GM19238 (cell line): ENCODE results near the gene CABLES1.

Experiments
- DNase-seq: peaks from one replicate; pipeline ENCODE4 v3.0.0; 2011; ENCODE audit warnings: low spot score; ENCODE audit not compliant: insufficient read length

The CABLES1 gene

DNA sequence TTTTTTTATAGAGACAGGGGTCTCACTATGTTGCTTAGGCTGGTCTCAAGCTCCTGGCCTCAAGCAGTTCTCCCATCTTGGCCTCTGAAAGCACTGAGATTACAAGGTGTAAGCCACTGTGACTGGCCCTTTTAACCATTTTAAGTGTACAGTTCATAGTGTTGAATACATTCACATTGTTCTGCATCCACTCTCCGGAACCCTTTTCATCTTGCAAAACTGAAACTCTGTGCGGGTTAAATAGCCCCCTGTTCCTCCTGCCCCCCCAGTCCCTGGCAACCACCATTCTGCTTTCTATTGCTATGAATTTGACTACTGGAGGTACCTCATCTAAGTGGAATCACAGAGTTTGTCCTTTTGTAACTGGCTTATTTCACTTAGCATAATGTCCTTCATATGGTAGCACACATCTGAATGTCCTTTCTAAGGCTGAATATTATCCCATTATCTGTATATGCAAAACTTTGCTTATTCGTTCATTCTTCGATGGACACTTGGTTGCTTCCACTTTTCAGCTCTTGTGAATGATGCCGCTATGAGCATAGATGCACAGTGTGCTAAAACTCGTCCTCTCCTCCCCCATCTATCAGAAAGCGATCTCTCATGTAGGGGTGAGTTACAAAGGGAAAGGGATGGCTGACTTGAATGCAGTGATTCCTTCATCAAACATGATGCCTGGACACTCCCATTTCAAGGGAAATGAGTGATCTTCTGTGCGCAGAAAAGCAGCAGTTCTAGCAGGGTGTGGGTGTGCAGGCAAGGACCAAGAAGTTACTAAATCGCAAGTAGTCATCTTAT is 30.2 kb downstream of the CABLES1 start:
- DNase-seq, result no peak

DNA sequence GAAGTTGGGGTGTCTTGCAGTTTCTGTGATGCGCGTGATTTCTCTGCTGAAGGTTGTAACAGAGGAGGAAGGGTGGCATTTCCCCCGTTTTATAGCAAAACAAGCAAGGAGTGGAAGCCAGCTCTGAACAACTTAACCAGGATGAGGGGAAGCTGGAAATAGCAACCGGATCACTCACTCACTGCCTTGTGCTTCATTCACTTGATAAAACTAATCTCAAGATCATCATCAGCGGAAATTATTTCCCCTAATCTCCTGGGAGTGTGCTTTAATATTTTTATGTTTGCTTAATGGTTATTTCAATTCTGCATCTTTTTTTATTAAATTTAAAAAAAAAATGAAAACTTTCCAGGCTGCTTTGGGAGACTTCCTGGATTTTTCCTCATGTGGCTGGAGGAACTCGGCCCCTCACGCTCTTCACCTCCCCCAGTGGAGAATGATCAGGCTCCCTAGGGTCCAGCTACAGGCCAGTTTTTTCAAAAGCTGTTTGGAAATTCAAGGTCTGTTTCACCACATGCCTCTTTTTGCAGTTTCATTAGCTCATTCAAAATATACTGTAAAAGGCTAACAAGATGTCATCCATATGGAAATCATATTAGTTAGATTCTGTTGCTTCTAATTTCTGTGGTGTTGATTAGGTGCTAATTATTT is 31.7 kb downstream of the CABLES1 start:
- no peak for DNase-seq

DNA sequence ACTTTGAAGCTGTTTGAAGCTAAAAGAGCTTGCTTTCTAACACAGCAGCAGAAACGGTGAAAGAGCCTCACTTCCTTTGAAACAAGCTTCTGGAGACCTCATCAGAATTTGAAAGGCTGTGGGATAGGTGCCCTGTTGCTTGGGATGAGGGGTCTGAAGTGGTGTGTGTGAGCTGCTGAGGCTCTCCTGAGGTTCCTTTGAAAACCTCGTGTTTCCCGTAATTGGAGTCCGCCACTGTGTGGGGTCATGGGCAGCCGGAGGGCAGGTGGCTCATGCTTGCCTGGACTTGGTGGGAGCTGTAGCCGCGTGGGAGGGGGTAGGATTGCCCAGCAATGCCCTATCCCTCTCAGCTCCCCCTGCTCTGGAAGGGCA is 34.4 kb downstream of the CABLES1 start:
- DNase-seq, result no peak

DNA sequence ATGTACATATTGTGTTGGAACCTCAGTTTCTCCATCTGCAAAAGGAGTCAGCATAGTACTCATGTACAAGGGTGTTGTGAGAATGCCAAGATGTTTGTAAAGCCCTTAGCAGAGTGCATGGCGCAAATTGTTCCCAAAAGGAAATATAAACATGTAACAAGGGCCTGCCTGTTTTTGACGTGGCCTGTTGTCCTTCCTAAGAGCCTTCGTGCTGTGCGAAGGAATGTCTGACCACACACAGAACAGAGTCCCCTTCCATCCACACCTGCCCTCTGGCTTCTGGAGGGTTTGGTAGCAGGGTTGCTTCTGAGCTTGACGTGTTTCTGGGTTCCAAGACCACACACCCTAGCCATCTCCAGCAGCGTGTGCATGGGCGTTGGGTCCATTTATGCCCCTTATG is 34.9 kb downstream of the CABLES1 start:
- no peak for DNase-seq

DNA sequence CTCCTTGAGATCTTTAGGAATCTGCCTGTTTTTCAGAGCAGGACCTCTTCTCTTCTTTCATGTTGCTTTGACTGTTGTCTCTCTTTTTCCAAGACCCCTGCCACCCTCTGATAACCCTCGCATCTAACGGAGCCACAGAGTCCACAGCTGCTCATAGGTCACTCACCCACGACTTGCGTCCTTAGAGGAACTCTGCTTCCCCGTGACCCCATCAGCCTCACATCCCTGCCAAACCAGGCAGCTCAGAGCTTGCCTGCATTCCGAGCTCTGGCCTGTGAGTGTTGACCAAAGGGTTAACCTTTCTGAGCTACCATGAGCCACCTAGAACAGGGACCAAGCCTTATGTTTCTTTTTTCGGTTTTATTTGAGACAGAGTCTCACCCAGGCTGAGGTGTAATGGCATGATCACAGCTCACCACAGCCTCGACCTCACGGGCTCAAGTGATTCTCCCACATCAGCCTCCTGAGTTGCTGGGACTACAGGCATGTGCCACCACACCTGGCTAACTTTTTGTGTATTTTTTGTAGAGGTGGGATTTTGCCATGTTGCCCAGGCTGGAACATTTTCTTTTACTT is 36.4 kb downstream of the CABLES1 start:
- DNase-seq, result no peak

DNA sequence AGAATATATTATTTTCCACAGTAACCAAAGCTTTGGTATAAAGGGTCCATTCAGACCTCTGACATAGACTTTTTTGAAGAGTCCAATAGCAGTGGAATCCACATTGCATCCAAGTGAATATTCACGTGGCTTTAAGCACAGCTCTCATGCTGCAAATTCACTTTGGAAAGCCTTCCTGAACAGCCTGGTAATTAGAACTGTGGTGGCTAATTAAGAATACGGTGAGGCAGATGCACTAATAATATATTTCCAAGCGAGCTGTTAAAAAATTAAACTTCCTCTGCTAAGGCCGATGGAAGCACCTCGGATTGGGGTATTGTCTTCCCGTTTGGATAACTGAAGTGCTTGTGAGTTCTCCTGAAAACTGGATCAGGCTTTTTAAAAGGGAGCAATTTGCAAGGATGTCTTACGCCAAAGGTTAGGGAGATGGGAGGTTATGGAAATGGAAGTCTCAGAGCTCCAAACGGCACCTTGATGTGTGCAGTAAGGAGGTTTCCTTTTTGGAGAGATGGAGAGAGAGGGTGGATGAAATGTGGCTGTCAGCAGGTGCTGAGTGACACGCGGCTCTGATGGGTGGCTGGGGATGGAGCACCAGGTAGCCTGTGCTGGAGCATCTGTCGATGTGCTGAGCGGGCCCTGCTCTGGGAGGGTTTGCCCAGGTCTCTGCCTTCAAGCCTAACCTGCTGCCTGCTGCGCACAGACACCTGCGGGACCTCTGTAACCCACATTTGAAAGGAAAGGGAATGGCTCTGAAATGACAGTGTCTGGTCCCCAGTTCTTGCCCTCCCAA is 37.5 kb downstream of the CABLES1 start:
- DNase-seq, result no peak

DNA sequence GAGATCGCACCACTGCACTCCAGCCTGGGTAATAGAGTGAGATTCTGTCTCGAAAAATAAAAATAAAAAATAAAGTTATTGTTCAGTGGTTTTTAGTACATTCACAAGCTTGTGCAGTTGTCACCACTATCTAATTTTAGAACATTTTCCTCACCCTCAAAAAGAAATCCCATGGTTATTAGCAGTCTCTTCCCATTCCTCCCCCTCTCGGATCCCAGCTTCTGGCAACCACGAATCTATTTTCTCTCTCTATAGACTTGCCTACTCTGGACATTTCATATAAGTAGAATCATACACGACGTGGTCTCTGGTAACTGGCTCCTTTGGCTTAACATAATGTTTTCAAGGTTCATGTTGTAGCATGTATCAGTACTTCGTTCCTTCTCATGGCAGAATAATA is 38.6 kb downstream of the CABLES1 start:
- no peak for DNase-seq

DNA sequence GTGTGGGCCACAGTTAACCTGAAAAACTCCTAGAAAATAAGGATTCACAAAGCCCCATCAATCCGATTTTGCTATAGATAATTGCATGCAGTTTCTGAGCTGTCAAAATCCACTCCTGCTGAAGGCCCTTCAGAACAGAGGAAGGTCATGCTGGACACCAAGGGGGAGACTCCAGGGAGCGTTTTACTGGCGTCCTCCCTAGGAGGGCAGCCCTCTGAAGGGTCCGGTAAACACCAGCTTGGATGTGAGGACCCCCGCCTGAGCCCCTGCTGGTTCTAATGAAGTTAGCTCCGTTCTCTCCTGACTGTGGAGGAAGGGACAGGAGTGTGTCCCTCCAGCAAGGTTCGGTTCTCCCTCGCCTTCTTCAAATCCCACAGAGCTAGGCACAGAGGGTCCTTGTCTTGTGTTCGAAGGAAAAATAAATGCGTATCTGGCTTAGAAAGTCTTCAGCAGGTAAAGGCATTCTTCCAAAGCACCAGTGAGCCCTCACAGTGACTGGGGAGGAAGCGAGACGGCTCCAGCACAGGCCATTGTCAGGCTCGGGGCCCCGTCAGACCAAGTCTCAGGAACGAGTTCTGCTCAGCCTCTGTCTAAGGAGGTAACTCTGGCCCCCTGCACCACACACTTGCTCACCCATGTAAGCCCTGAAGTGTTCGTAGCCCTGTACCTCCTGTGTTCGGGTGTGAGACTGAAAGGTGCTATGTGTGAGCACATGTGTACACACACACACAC is 41.6 kb downstream of the CABLES1 start:
- no peak for DNase-seq

DNA sequence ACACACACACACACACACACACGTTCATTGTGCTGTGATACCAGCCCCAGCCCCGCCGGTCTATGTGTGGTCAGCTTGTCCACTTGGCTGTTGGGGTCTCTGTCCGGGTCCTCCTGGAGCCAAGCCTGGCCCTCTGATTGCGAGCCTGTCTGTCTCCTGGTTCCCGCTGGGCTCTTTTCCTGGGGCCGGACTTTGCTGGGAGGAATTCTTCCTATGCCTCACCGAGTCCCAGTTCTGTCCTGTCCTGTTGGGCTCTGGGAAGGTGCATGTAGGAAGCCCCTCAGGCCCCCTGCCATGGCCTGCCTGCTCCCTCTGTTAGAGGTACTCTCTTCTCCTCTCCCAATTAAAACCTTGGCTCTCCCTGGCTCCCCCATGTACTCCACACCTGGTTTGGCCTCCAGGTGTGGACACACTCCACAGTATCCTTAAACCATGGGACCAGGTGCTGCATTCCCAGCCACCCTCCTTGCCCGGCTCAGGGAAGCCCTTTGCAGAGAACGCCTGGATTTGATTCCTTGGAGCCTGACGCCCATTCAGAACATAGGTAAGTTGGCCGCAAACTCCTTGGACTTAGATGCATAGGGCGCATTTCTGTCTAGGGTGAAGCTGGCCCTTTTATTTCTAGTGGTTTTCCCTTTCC is 42.3 kb downstream of the CABLES1 start:
- no peak for DNase-seq

DNA sequence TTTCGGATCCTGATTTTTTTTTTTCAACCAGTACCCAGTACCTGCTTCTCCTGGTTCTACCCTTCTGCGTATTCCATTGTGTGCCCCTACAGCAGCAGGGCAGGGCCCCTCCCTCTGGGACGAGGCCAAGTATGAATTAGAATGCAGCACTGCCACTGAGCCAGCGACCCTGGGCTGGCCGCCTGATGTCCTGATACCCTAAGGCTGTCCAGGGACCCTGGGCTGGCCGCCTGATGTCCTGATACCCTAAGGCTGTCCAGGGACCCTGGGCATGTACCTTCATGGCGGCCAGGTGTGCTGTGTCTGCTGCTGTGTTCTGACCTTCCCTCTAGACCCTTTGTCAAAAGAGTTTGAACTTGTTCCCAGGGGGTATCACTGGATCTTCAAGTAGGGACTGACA is 42.9 kb downstream of the CABLES1 start:
- DNase-seq, result no peak

DNA sequence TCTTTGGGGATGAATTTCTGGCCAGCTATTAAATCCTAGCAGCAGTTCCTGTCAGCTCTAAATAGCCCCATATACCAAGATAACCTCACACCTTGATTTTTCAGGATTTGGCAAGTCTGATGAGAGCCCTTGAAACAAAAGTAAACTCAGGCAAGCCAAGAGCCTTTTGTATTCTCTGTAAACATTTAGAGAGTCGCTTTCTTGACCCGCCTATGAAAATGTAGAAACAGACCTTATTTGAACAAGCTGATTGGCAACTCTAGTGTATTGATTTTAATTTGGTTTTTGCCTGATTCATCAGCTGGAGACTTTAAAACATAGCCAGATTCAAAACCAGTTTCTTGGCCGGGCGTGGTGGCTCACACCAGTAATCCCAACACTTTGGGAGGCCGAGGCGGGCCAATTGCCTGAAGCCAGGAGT is 43.4 kb downstream of the CABLES1 start:
- no peak for DNase-seq

DNA sequence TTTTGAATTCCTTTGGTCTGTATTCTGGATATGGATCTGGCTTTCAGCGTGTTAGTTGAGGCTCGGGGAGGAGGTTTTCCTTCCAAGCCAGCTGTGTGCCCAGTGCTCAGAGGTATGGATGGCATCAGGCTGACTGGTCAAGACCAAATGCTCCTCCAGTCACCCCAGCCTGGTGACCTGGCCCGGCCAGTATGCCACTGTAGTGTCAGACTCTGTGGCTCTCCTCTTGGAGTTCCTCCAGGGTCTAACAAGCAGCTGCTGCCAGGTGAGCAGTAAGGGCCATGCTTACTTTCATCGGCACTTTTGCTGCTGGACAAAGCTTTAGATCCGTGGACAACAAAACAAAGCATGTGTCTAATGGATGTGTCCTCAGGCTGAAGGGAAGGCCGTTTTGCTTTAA is 44.1 kb downstream of the CABLES1 start:
- no peak for DNase-seq

DNA sequence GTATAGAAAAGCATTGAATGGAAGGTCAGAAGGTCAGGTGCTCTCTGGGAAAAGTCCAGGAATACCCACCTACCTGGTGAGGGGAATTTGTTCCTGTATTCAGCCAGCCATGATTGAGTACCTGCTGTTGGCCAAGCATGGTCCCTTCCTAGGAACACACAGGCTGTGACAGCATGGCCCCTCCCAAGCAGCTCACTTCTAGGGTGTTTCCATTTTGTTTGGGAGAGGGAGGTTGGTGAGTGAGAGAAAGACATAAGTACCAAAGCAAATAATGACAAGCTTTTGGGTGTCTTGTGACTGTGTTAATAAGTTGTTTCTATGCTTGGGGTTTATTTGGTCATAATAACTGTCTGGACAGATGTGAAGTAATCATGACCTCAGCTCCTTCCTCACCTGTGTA is 46.3 kb downstream of the CABLES1 start:
- DNase-seq, result no peak

DNA sequence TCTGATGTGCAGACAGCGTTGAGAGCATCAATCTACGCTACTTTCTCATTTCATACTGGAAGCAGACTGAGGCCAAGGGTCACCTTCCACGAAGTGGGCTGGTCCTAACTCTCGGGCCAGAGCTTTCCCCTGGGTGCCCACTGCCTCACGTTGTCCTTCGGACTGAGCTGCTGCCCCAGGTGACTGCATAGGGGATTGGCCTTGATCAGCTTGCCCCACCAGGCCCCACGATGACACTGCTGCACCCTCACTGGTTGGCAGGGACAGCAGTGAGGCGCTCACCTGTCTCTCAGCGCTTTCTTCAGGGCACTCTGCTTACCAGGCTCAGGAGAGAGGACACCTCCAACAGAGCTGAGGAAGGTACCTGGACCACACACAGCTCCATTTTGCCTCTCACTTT is 47.3 kb downstream of the CABLES1 start:
- no peak for DNase-seq

DNA sequence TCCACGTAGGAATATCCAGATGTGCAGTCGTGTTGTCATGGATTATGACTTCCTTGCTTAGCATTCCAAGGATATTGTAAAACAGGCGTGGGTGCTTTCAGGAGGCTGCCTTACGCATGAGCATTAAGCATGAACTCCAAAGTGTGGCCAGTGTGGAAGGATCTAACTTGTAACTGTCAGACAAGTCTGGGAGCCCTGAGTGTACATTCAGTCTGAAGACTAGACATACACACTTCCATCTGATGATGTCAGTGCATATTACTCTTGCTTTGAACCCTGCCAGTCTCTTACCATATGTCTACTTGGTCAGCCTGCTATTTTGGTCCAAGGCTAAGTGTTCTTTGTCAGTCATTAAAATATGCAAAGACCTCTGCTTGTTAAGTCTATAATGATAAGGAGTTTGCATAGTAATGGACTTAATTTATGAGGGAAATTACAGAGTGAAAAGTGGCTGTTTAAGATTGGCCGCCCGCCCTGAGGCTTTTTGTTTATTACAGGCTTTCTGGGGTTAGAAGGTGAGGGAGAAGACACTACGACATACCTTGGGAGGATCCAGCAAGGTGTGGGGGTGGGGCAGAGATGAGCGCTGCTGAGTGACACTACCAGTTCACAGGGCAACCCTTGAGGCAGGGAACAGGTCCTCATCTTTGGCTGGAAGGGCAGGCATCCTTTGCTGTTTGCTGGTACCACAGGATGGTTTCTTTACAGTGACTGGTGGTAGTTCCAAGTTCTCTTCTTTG is 48.3 kb downstream of the CABLES1 start:
- DNase-seq, result no peak

DNA sequence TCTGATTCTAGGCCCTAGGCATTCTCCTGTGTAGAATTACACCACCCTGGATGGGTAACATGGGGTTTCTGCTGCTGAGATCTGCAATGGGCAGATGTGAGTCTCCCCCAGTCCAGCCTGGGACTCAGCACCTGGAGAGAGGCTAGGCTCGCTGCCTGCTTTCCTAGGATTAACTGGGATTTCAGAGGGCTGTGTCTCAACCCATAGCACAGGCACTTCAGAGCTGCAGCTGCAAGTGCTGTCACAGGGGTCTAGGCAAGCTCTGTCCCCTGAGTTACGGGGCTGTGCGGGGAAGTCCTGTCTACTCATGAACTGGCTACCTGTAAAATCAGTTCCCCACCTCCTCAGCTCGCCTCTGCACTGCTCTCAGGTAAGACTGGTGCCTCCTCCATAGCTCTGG is 51.5 kb downstream of the CABLES1 start:
- DNase-seq, result no peak

DNA sequence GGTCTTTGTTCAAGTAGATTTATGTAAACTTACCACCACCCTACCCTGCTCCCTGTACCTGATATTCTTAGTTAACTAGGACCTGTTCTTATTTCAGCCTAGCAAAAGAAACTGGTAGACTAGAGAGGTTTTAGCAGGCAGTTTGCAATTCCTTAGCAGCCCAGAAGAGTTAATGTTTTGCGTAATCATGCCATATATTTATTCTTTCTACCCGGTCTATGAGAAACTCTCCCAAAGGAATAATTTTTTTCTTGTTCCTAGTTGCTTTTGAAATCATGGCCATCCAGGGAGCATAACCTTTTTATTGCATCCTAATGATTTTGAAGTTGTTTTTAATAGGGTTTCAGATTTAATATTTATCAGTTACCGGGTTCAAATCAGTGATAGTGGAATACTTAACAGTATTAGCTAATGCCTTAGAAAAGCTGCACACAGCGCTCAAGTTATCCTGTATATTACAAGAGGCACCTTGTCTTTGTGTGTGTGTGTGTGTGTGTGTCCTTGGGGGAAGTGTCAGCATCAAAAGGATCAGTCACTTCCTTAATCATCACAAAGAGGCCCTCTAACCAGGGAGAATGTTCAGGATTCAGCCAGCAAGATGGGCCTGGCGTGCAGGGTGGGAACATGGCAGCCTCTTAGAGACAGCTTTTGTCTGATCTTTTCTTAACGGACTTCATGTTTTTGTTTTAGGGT is 52.9 kb downstream of the CABLES1 start:
- DNase-seq, result no peak

DNA sequence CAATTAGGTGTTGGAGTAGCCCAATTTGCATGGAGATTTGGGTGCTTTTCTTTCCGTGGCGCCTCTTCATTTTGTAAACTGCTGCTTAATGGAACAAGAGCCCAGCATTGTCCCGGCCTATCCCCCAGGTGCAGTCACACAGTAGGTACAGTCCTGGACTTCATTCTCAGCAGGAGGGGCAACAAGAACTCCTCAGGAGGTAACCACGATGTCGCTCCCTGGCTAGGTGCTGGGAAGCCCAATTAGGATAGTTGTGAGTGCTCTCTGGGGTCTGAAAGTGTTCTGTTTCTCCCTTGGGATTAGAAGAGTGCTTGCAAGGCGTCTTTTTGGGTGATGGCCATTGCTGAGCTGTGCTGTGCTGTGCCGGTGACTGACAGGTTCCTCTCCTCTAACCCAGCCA is 53.8 kb downstream of the CABLES1 start:
- DNase-seq, result no peak

DNA sequence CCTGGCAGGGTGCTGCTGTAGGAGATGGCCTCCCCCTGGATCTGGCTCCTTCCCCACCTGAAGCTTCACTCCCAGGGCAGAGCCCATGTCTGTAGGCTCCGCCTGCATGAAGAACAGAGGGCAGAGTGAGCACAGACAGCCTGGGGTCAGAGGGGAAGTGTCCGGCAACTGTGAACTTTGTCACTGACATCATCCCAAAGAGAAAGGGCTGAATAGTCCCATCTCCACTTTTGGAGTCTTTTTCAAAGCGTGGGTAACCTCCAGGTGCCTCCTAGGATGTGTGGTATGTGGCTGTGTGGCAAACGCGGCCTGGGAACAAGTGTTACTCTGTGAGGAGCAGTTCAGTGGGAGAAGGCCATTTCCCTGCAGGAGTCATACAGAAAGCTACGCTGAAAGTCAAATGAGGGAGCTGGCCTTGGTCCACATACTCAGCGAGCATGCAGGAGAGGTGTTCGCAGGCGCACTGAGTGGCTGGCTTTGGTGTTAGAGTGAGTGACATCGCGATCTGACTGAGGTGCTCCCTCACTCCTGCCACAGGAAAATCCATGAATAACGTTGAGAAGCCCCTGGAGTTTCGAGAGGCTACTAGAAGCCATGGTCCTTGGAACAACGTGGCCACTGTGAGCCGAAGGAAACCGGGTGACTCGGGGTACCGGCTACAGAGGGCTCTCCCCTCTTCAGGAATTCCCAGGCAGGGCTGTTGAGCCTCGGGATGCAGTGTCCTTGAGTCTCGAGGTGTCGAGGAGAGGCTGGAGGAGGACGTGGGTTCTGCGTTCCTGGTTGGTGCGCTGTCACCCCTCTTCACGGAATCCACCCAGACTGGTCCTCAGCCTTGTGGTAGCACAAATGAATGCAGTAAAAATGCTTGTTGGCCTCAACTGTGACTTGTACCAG is 54.7 kb downstream of the CABLES1 start:
- no peak for DNase-seq
